GM12801 (cell line): ENCODE results near the gene TTC23L.

Source experiments
- CTCF ChIP-seq: IDR thresholded peaks from one replicate; pipeline ENCODE4 v1.5.1; 2011; ENCODE audit warnings: control low read depth; ENCODE audit not compliant: insufficient read length; ENCODE audit errors: extremely low read depth

Gene TTC23L

GRCh38 chr5:34913072-34913471 is 74.1 kb downstream of the TTC23L start:
- TF ChIP-seq CTCF = no peak

GRCh38 chr5:34914671-34915138 is 75.7 kb downstream of the TTC23L start:
- no peak for TF ChIP-seq CTCF

GRCh38 chr5:34915139-34915855 is 76.3 kb downstream of the TTC23L start, which contains the start of the genes BRIX1 and RAD1:
TSS of gene BRIX1 (plus strand) at chr5:34915711. CDS start at chr5:34915739, 28 bp downstream.
TSS of gene RAD1 (minus strand) at chr5:34915504. CDS start at chr5:34914892, 612 bp downstream.
- no peak for TF ChIP-seq CTCF

GRCh38 chr5:34915856-34916192 is 76.9 kb downstream of the TTC23L start:
- no peak for TF ChIP-seq CTCF

GRCh38 chr5:34916518-34916917 is 77.6 kb downstream of the TTC23L start:
- TF ChIP-seq CTCF = no peak

- no peak for TF ChIP-seq CTCF
These were observed 79.1 kb downstream of the TTC23L start for GRCh38 chr5:34918025-34918424.

- no peak for TF ChIP-seq CTCF
These were observed 80.1 kb downstream of the TTC23L start for GRCh38 chr5:34919077-34919476.
